ENCODE results near the gene ZBP1.

ZBP1 gene

DNA sequence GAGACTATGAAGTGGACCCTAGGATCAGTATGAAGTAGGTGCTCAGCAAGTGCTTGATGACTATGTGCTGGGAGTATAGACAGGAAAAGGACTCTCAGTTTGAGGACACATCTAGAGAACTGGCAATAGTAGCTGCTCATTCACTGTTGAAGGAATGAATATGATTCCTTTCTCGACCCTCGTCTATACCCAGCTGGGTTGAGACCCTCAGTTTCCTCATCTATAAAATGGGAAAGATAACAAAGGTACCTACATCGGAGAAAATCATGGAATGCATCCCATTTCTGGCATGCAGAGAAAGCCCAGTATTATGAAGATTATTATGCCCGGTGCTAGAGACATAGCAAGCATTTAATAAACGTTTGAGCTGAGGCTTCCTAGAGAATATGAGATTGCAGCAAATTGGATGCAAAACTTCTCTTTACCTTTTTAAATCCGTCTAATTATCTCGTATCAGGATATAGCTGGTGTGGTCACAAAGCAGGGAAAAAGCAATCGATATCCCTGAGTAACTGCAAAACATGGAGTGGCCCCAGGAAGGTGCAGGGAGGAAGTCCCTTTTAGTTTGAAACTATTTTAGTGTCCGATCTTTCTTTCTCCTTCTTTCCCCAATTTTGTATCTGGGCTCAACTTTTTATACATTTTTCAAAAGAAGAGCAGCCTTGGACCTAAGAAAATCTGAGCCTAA lies 62.2 kb downstream of the ZBP1 start:
- Mint-ChIP-seq H3K27me3 (peaks cover 42% of the 10 kb centered on the region), H3K36me3 (ENCODE audit: low read depth) (no peaks in the 10 kb centered on the region), H3K4me1 (ENCODE audit: low read depth) (no peaks in the 10 kb centered on the region), H3K4me3 (no peak overlapping the region), H3K9me3 (no peaks in the 10 kb centered on the region), H3K27ac (no peak overlapping the region)
- DNase-seq, result no peak

- Mint-ChIP-seq H3K27me3 (peaks cover 42% of the 10 kb centered on the region), H3K9me3 (no peaks in the 10 kb centered on the region), H3K36me3 (ENCODE audit: low read depth) (no peaks in the 10 kb centered on the region), H3K4me3 (no peak overlapping the region), H3K27ac (no peak overlapping the region), H3K4me1 (ENCODE audit: low read depth) (no peaks in the 10 kb centered on the region)
- DNase-seq, result no peak
These were observed 63.3 kb downstream of the ZBP1 start for GRCh38 chr20:57556980-57557274.

- Mint-ChIP-seq H3K27me3 (peaks cover 42% of the 10 kb centered on the region), H3K36me3 (ENCODE audit: low read depth) (no peaks in the 10 kb centered on the region), H3K9me3 (no peaks in the 10 kb centered on the region), H3K4me3 (no peak overlapping the region), H3K4me1 (ENCODE audit: low read depth) (no peaks in the 10 kb centered on the region), H3K27ac (no peak overlapping the region)
- DNase-seq, result no peak
These were observed 64.6 kb downstream of the ZBP1 start for GRCh38 chr20:57555457-57556184.

Data from activated T-cell treated with anti-CD3 and anti-CD28 coated beads, Interleukin-2, amount 50 U/mL, for 24 hours (primary cell).